GM18498 (cell line): Measurements from ENCODE around the gene HEG1.
"Not testable (repeated sequence)": the region's sequence is repeated elsewhere in the genome, so short reads cannot be mapped to it uniquely, and the experiment has no call there.

Experiments
- ATAC-seq: cut with Tn5 transposase; IDR thresholded peaks from one replicate; pipeline ENCODE4 v1.9.1; 2021; ENCODE audit warnings: mild to moderate bottlenecking, moderate library complexity; ENCODE audit not compliant: unreplicated experiment

HEG1 gene

GRCh38 chr3:125055913-125056745 lies at the start of gene HEG1:
HEG1 (minus strand) TSS chr3:125055997; CDS start chr3:125055890, 107 bp downstream.
- ATAC-seq = peak; percentile 74

- no peak for ATAC-seq
Measured at GRCh38 chr3:125105116-125105515, 49.3 kb upstream of the HEG1 start.

GRCh38 chr3:125104639-125105038 lies 48.8 kb upstream of the HEG1 start:
- ATAC-seq = no peak

- ATAC-seq = no peak
Measured at GRCh38 chr3:125103406-125103805, 47.6 kb upstream of the HEG1 start.

- ATAC-seq = no peak
Measured at GRCh38 chr3:125102470-125102869, 46.7 kb upstream of the HEG1 start.

GRCh38 chr3:125098611-125099291 lies 43.0 kb upstream of the HEG1 start:
- no peak for ATAC-seq

GRCh38 chr3:125090649-125091048 lies 34.9 kb upstream of the HEG1 start:
- no peak for ATAC-seq

GRCh38 chr3:125087768-125088391 lies 32.1 kb upstream of the HEG1 start:
- ATAC-seq = no peak

GRCh38 chr3:125085166-125085565 lies 29.4 kb upstream of the HEG1 start:
- no peak for ATAC-seq

- no peak for ATAC-seq
Measured at GRCh38 chr3:125083776-125084175, 28.0 kb upstream of the HEG1 start.

GRCh38 chr3:125082339-125082738 lies 26.5 kb upstream of the HEG1 start:
- ATAC-seq = not testable (repeated sequence)

GRCh38 chr3:125080077-125080476 lies 24.3 kb upstream of the HEG1 start:
- no peak for ATAC-seq

GRCh38 chr3:125079675-125080045 lies 23.9 kb upstream of the HEG1 start:
- ATAC-seq = no peak

GRCh38 chr3:125078951-125079674 lies 23.3 kb upstream of the HEG1 start:
- ATAC-seq = no peak

- no peak for ATAC-seq
Measured at GRCh38 chr3:125077864-125078263, 22.1 kb upstream of the HEG1 start.

- ATAC-seq = no peak
Measured at GRCh38 chr3:125076464-125076863, 20.7 kb upstream of the HEG1 start.

GRCh38 chr3:125075738-125076137 lies 19.9 kb upstream of the HEG1 start:
- ATAC-seq = no peak

- ATAC-seq = no peak
Measured at GRCh38 chr3:125073390-125073905, 17.7 kb upstream of the HEG1 start.

GRCh38 chr3:125072749-125073389 lies 17.1 kb upstream of the HEG1 start:
- ATAC-seq = no peak

GRCh38 chr3:125072301-125072700 lies 16.5 kb upstream of the HEG1 start:
- no peak for ATAC-seq
